Bronchial epithelial cell (primary cell): ENCODE data around the gene RNF152. TPM values are rescaled to one million over a fixed set of nuclear protein-coding genes. Genes with fewer than 3 reads are reported as not detected.

ENCODE experiments used
- DNase-seq: peaks from one replicate; pipeline ENCODE4 v3.0.0-alpha.2; 2010; ENCODE audit warnings: low read depth
- FAIRE-seq: peaks from 2 replicates; lab custom pipeline; 2011; peaks lifted over from hg19 to GRCh38; lab: Jason Lieb, UNC
- H3K27me3 ChIP-seq: 2 replicates; pipeline ENCODE4 v1.5.1; 2011; ENCODE audit warnings: low read length; ENCODE audit not compliant: control insufficient read depth, insufficient read depth
- H3K36me3 ChIP-seq: 2 replicates; pipeline ENCODE4 v1.5.1; 2011; ENCODE audit warnings: low read length; ENCODE audit not compliant: control insufficient read depth, insufficient read depth
- H3K4me3 ChIP-seq: 2 replicates; pipeline ENCODE4 v1.5.1; 2011; ENCODE audit warnings: mild to moderate bottlenecking, low read depth, low read length, control low read depth
- total RNA-seq: library from RNA; depleted of rRNA; stranded (reverse); fragments of >200 nt; gene quantifications from 2 replicates; pipeline ENCODE4 v1.2.1, GENCODE V29; 2014
- TF ChIP-seq, protein P1 (sequence below): IDR thresholded peaks from 2 replicates; pipeline ENCODE4 v1.5.1; 2011; ENCODE audit warnings: mild to moderate bottlenecking, moderate library complexity, low read length, control low read depth, inconsistent platforms; ENCODE audit not compliant: insufficient read depth, severe bottlenecking

Gene RNF152, protein sequence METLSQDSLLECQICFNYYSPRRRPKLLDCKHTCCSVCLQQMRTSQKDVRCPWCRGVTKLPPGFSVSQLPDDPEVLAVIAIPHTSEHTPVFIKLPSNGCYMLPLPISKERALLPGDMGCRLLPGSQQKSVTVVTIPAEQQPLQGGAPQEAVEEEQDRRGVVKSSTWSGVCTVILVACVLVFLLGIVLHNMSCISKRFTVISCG
- total RNA-seq = 28.4 and 31.9 TPM in 2 replicates

DNA sequence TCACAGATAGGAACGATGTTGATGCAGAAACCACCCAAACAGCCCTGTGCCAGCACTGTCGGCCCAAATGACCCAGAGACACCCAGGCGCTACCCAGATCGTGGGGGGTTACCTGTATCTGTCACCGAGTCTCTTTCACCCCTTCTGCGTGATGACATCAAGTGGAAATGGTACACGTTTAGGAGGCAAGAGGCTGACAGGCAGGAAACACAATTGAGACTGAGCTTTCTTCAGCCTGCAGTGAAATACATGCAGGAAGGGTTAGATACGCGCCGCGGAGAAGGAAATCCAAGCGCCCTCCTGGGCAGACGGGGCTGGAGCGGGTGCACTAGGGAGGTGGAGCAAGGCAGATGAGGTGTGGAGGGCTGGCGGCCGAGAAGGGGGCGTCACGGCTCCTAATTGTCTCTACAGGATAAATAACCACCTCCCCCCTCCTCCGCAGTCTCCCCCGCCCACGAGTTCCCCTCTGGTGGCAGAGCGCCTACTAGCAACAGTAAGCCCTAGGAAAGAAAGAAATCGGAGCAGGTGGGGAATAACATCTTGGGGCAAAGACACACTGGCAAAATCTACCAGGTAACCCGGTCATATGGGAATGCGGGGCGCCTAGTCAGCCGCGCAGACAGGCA is at the start of gene RNF152:
Gene RNF152, minus strand, starts transcription at position 325 of the 626 bp plus-strand sequence. CDS start 76,544 bp downstream, outside the sequence.
- no peaks in the 10 kb centered on the region for H3K27me3 ChIP-seq
- TF ChIP-seq, protein P1, sequence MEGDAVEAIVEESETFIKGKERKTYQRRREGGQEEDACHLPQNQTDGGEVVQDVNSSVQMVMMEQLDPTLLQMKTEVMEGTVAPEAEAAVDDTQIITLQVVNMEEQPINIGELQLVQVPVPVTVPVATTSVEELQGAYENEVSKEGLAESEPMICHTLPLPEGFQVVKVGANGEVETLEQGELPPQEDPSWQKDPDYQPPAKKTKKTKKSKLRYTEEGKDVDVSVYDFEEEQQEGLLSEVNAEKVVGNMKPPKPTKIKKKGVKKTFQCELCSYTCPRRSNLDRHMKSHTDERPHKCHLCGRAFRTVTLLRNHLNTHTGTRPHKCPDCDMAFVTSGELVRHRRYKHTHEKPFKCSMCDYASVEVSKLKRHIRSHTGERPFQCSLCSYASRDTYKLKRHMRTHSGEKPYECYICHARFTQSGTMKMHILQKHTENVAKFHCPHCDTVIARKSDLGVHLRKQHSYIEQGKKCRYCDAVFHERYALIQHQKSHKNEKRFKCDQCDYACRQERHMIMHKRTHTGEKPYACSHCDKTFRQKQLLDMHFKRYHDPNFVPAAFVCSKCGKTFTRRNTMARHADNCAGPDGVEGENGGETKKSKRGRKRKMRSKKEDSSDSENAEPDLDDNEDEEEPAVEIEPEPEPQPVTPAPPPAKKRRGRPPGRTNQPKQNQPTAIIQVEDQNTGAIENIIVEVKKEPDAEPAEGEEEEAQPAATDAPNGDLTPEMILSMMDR = peak; percentile 17
- peak; percentile 18 for DNase-seq
- no peak for FAIRE-seq
- H3K4me3 ChIP-seq = peak within 1 kb of the TSS; percentile 81
- peaks cover 4% of the 10 kb centered on the region for H3K36me3 ChIP-seq

DNA sequence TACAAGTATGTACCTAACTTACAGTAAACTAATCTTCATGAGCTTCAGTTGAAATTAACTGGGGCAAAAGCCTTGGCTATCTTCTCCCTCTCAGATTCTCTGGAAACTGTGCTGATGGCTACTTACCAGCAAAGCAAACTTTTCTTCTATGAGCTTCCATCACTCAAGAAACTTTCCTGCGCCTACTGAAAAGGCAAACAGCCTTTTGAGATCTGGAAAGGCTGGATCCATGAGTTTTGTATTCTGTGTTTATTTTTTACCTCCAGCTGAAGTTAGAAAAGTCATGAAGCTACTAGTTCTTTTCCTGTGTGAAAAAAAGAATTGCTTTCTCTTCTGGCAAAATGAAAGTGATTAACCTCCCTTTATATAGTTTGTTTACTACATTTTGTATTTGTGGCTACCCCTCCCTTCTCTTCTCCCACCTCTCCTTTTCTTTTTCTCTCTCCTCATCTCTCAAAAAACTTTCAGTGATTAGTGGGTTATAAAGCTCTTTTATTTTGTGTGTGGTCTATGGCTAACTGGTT is 49.2 kb upstream of the RNF152 start:
- TF ChIP-seq, protein P1 = no peak
- DNase-seq = no peak
- Histone ChIP-seq H3K36me3 (no peaks in the 10 kb centered on the region), H3K4me3 (no peak overlapping the region), H3K27me3 (no peaks in the 10 kb centered on the region)
- FAIRE-seq = no peak

DNA sequence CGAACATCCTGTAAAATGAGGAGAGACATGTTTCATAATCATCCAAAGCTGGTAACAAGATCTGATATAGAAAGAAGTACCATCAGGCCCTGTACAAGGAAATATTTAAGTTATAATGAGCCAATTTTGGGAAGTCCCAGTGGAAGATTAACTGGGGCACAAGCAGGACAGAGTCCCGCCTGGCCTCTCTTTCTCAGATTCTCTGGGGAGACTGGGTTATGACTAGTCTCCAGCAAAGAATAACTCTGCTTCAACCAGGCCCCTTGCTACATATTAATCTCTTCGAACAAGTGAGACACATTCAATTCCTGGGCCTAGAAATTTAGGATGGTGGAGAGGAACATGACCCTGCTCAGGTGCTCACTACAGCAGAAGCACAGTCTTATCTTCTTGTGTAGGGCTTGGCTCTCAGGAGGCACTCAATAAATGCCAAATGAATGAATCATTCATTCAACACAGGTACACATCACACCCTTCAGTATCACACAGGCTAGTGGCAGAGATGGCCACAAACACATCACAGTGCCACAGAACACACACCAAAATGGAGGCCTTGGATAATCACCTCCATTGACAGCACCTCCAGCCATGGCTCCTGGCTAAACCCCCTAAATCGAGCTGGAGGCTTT is 46.4 kb upstream of the RNF152 start:
- no peak overlapping the region for H3K4me3 ChIP-seq
- peak; percentile 79 for DNase-seq
- H3K27me3 ChIP-seq = no peaks in the 10 kb centered on the region
- H3K36me3 ChIP-seq = no peaks in the 10 kb centered on the region
- peak; percentile 28 for FAIRE-seq
- TF ChIP-seq, protein P1 = no peak

DNA sequence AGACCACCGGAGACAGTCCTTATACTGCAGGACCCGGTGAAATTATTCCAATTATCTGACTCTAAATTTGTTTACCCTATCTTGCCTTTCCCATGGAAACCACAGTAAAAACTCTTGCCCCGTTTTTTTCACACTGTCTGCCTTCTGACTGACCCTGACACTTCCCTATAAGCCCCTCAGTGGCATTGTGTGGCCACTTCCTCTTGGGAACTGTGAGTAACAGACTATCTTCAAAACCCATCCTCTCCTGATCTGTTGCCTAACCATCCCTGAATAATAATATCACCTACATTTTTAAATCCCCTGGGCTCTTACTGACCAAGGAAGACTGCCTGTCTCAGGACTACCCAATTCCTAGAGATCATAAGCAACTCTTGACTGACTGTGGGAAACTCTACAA is 42.6 kb upstream of the RNF152 start:
- no peak overlapping the region for H3K4me3 ChIP-seq
- no peaks in the 10 kb centered on the region for H3K27me3 ChIP-seq
- DNase-seq = no peak
- FAIRE-seq = no peak
- no peaks in the 10 kb centered on the region for H3K36me3 ChIP-seq
- TF ChIP-seq, protein P1 = no peak

DNA sequence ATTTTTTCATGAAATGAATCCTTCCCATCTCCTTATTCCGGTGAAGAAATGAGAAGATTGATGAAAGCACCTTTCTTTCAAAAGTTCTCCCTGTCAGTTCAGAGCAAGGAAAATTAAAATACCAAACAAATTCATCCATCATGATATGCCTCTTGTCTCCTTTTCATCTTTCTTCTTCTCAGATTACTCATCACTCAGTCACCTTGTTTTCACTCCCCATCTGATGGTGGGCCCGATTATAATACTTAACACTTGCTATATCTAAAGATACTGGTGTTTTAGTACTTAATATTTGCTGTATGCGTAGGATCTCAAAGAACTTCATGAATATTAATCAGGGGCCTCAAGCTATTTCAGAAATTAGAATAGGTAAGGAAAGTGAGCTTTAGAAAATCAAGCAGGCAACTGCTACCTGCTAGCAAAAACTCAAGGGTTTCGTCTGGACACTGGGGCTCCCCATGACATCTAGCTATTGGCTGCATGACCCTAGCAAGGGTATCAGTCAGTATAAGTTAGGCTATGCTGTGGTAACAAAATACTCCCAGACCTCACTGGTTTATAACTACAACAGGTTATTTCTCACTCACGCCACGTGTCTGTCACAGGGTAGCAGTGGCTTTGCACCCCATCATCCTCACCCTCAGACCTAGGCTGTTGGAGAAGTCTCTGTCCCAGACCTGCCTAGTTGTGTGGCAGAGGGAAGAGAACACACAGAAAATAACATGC is 39.0 kb upstream of the RNF152 start:
- no peak overlapping the region for H3K4me3 ChIP-seq
- DNase-seq (no peak), FAIRE-seq (no peak)
- TF ChIP-seq, protein P1 = no peak
- no peaks in the 10 kb centered on the region for H3K36me3 ChIP-seq
- no peaks in the 10 kb centered on the region for H3K27me3 ChIP-seq
